MM.1S (cell line): ENCODE data around the gene SHISA7.

Source experiments
- CTCF ChIP-seq: fragments of 300-600 bp; sonication (generic); IDR thresholded peaks from 2 replicates; pipeline ENCODE4 v1.5.1; 2016; ENCODE audit warnings: antibody characterized with exemption, low read length, mixed read lengths
- EZH2phosphoT487 ChIP-seq: fragments of 300-600 bp; sonication (generic); IDR thresholded peaks from 2 replicates; pipeline ENCODE4 v1.6.1; 2018; ENCODE audit warnings: antibody characterized with exemption, low read length

DNA sequence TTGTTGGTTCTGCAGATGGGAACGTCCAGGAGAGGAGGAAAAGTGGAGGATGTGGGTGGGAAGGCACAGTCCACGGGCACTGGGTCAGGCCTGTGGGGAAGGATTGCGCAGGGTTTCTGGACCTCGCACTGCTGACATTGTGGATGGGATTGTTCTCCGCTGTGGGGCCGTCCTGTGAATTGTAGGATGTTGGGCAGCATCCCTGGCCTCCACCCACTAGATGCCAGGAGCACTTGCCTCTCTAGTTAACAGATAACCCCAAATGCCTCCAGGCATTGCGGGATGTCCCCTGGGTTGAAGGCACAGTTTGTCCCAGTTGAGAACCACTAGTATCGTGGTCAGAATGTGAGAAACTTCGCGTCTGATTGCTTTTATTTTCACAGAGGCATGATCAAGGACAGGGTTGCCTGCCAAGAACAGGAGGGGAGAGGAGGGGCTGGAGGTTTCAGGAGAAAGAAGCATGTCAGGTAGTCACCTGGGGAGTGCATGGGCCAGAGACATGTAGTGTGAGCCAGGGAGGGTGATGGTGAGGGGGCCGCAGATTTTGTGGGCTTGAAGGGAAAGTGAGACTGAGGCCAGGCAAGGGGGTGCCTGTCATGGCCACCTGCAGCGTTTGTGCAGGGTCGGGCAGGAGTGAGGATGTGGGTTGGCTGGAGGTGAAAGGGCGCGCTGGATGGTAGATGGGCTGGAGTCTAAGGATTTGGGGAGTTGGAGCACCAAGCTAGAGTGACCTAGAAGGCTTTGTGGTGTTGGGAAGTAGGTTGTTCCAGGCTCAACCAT lies 36.5 kb upstream of the SHISA7 start:
- TF ChIP-seq CTCF (no peak), EZH2phosphoT487 (no peak)
